ENCODE results near the gene C22orf39. TPM values are rescaled to one million over a fixed set of nuclear protein-coding genes. Genes with fewer than 3 reads are reported as not detected.

The C22orf39 gene
- total RNA-seq, 1 donor from 2014 or later: 42.3 TPM

DNA sequence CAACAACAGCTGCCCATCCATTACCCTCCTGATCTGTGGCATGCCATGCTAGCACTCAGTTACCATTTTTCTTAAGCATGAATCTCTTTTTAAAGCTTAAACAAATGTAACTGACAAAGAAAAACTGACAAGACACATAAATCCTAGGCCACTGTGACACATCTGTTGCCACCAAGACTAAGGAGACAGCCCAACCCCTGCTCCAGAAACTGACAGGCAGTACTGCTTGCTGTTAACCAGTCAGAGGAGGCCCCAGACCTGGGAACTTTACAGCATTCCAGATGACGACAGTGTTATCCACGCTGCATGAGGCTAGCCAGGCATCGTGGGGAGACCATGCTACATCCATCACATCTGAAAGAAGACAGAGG, 49.8 kb downstream of the C22orf39 start:
- H3K36me3 ChIP-seq (ENCODE audit: control insufficient read depth, insufficient read depth, low read length): peaks cover 2% of the 10 kb centered on the region
- TF ChIP-seq CTCF (IDR thresholded peaks at IDR 0.05; ENCODE audit: insufficient read depth, low read length, poor library complexity, severe bottlenecking): no peak

GRCh38 chr22:19396934-19397733, 50.4 kb downstream of the C22orf39 start:
- no peak overlapping the region for H3K4me3 ChIP-seq (ENCODE audit: low read depth, low read length)
- no peaks in the 10 kb centered on the region for H3K27me3 ChIP-seq (ENCODE audit: control insufficient read depth, insufficient read depth, low read length)
- TF ChIP-seq CTCF (IDR thresholded peaks at IDR 0.05; ENCODE audit: insufficient read depth, low read length, poor library complexity, severe bottlenecking): no peak
- H3K36me3 ChIP-seq (ENCODE audit: control insufficient read depth, insufficient read depth, low read length): peaks cover 2% of the 10 kb centered on the region
- no peak for DNase-seq (ENCODE audit: low read depth)

More for the DNA sequence above, 49.8 kb downstream of the C22orf39 start:
- Histone ChIP-seq H3K4me3 (ENCODE audit: low read depth, low read length) (no peak overlapping the region), H3K27me3 (ENCODE audit: control insufficient read depth, insufficient read depth, low read length) (no peaks in the 10 kb centered on the region)
- DNase-seq (ENCODE audit: low read depth): no peak

DNA sequence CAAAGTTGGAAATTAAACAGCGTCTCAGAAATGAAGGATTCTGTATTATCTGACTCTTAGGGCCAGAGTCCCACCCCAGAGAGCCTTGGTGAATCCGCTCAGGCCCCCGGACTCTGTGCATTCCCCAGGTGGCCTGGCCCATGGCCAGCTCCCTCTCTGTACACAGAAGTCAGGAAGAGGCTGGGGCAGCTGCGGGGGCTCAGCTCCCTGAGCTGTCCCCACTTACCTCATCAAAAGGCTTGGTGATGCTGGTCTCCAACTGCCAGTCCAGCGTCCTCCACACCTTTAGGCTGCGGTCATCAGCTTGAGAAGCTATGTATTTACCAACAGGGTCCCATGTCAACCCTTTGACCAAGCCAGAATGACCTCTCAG, 51.0 kb downstream of the C22orf39 start:
- TF ChIP-seq CTCF (IDR thresholded peaks at IDR 0.05; ENCODE audit: insufficient read depth, low read length, poor library complexity, severe bottlenecking): no peak
- H3K27me3 ChIP-seq (ENCODE audit: control insufficient read depth, insufficient read depth, low read length): no peaks in the 10 kb centered on the region
- no peak overlapping the region for H3K4me3 ChIP-seq (ENCODE audit: low read depth, low read length)
- H3K36me3 ChIP-seq (ENCODE audit: control insufficient read depth, insufficient read depth, low read length): peaks cover 3% of the 10 kb centered on the region
- no peak for DNase-seq (ENCODE audit: low read depth)

- H3K4me3 ChIP-seq (ENCODE audit: low read depth, low read length): no peak overlapping the region
Measured at GRCh38 chr22:19395276-19395675, 52.2 kb downstream of the C22orf39 start.

DNA sequence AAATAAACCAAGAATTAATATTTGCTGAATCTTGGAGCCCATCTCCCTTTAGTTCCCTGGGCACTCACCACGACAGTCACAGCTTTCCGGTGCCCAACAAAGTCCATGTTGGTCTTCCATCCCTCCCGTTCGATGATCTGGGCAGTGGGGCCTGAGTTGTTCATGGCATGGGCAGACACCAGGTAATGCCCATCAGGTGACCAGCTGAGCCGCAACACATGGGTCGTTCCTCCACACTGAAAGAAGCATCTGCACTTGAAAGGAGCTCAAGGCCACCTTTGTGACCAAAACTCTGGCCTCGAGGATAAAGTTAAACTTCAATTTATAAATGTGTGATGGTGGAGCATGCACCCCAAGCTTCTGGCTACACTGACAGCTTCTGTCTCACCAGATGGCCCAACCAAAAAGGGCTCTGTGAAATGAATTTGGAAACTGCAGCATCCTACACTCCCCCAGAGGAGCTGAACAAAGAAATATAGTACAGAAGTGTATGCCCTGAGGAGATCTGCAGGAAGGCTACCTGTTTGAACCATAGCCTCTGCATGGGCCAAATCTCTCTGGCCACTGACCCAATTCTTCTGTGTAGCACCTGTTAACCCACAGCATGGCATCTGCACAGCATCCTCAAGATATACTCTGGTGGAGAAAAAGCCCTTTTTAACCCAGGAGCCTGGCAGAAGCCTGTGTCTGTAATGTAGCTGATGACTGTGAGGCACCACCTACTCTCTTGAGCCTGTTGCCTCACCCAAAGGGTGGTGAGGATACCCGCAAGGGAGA, 53.0 kb downstream of the C22orf39 start:
- Histone ChIP-seq H3K27me3 (ENCODE audit: control insufficient read depth, insufficient read depth, low read length) (no peaks in the 10 kb centered on the region), H3K36me3 (ENCODE audit: control insufficient read depth, insufficient read depth, low read length) (peaks cover 5% of the 10 kb centered on the region), H3K4me3 (ENCODE audit: low read depth, low read length) (no peak overlapping the region)
- TF ChIP-seq CTCF (IDR thresholded peaks at IDR 0.05; ENCODE audit: insufficient read depth, low read length, poor library complexity, severe bottlenecking): no peak
- no peak for DNase-seq (ENCODE audit: low read depth)

More at GRCh38 chr22:19395276-19395675, 52.2 kb downstream of the C22orf39 start:
- Histone ChIP-seq H3K27me3 (ENCODE audit: control insufficient read depth, insufficient read depth, low read length) (no peaks in the 10 kb centered on the region), H3K36me3 (ENCODE audit: control insufficient read depth, insufficient read depth, low read length) (peaks cover 5% of the 10 kb centered on the region)
- TF ChIP-seq CTCF (IDR thresholded peaks at IDR 0.05; ENCODE audit: insufficient read depth, low read length, poor library complexity, severe bottlenecking): no peak
- no peak for DNase-seq (ENCODE audit: low read depth)
